MM.1S (cell line): ENCODE results near the gene SYNE4.

Experiments used
- CTCF ChIP-seq: fragments of 300-600 bp; sonication (generic); IDR thresholded peaks from 2 replicates; pipeline ENCODE4 v1.5.1; 2016; ENCODE audit warnings: antibody characterized with exemption, low read length, mixed read lengths
- EZH2 ChIP-seq: fragments of 300-600 bp; sonication (generic); optimal IDR thresholded peaks from 2 replicates; pipeline ENCODE3; 2017; ENCODE audit warnings: low read depth, mild to moderate bottlenecking, antibody characterized with exemption, low read length, mixed read lengths
- EZH2phosphoT487 ChIP-seq: fragments of 300-600 bp; sonication (generic); IDR thresholded peaks from 2 replicates; pipeline ENCODE4 v1.6.1; 2018; ENCODE audit warnings: antibody characterized with exemption, low read length

DNA sequence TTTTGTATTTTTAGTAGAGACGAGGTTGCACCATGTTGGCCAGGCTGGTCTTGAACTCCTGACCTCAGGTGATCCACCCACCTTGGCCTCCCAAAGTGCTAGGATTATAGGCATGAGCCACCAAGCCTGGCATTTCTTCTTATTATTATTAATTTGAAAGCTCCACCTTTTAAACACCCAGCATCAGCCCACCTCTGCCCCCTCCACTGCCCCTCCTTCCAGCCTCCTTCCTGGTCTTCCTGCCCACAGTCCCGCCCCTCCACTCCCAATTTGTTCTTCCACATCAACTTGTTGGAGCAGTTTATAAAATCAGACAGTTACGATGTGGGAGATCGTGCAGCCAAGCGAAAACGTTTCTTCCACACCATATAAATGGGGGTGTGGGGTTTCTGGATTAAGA, 31.9 kb upstream of the SYNE4 start:
- TF ChIP-seq CTCF = no peak
- no peak for TF ChIP-seq EZH2phosphoT487
- no peak for TF ChIP-seq EZH2
